Caco-2 (cell line): ENCODE data around the gene TBL1X. TPM values are rescaled to one million over a fixed set of nuclear protein-coding genes. Genes with fewer than 3 reads are reported as not detected.

Source experiments
- BruUV-seq: library from RNA; stranded (reverse); fragments of 400-500 nt; replicated peaks from 2 replicates; lab custom pipeline; 2021; lab: Mats Ljungman, UMichigan
- CTCF ChIA-PET: fragments of 300-600 bp; sonication (Branson Sonifier 250); formaldehyde crosslinking; loops from one replicate; lab custom pipeline; 2022; ENCODE audit warnings: antibody characterized with exemption; lab: Charles Lee
- POLR2A ChIA-PET: fragments of 300-600 bp; sonication (Branson Sonifier 250); formaldehyde crosslinking; loops from one replicate; lab custom pipeline; 2022; ENCODE audit warnings: antibody characterized with exemption; lab: Charles Lee
- DNase-seq, 2 experiments: peaks; one replicate each; pipeline versions ENCODE4 v3.0.0 to v3.0.0-alpha.2; 2020 to 2022
- H3K27me3 ChIP-seq: replicated peaks from 2 replicates; pipeline ENCODE4 v1.6.0; 2011; ENCODE audit warnings: low read length; ENCODE audit not compliant: control insufficient read depth, insufficient read depth
- H3K36me3 ChIP-seq: 2 replicates; pipeline ENCODE4 v1.5.1; 2011; ENCODE audit warnings: low read length; ENCODE audit not compliant: control insufficient read depth, insufficient read depth
- H3K4me1 ChIP-seq: fragments of 250-450 bp; sonication (Bioruptor Pico); 2 replicates; pipeline ENCODE4 v1.5.1; 2020; ENCODE audit warnings: mild to moderate bottlenecking
- H3K4me3 ChIP-seq: 2 replicates; pipeline ENCODE4 v1.5.1; 2011; ENCODE audit warnings: low read depth, mild to moderate bottlenecking, control low read depth, low read length
- H3K9me3 ChIP-seq: fragments of 250-450 bp; sonication (Bioruptor Pico); 2 replicates; pipeline ENCODE4 v1.5.1; 2020; ENCODE audit warnings: mild to moderate bottlenecking, moderate library complexity
- H3K27ac Mint-ChIP-seq: one replicate; pipeline ENCODE4 v1.8.0; 2022; ENCODE audit warnings: mixed read lengths; ENCODE audit not compliant: unreplicated experiment
- H3K27me3 Mint-ChIP-seq: one replicate; pipeline ENCODE4 v1.8.0; 2022; ENCODE audit warnings: mixed read lengths; ENCODE audit not compliant: insufficient read depth, unreplicated experiment
- H3K36me3 Mint-ChIP-seq: one replicate; pipeline ENCODE4 v1.8.0; 2022; ENCODE audit warnings: mild to moderate bottlenecking, mixed read lengths; ENCODE audit not compliant: insufficient read depth, unreplicated experiment
- H3K4me1 Mint-ChIP-seq: one replicate; pipeline ENCODE4 v1.8.0; 2022; ENCODE audit warnings: low read depth, mixed read lengths; ENCODE audit not compliant: unreplicated experiment
- H3K4me3 Mint-ChIP-seq: one replicate; pipeline ENCODE4 v1.8.0; 2022; ENCODE audit warnings: mild to moderate bottlenecking, moderate library complexity, mixed read lengths; ENCODE audit not compliant: unreplicated experiment
- H3K9me3 Mint-ChIP-seq: one replicate; pipeline ENCODE4 v1.8.0; 2022; ENCODE audit warnings: mixed read lengths; ENCODE audit not compliant: unreplicated experiment
- CTCF ChIP-seq, 2 experiments: fragments of 200-600 bp in 1 of 2; IDR thresholded peaks; 1 replicate in 1 of 2; 2 replicates in 1 of 2; pipeline versions ENCODE4 v1.5.1 to v1.8.0; 2011 to 2022; ENCODE audit warnings: antibody characterized with exemption in 1 of 2, control low read depth in 1 of 2, inconsistent platforms in 1 of 2, low read depth in 1 of 2, low read length in 1 of 2, mild to moderate bottlenecking in 1 of 2, moderate library complexity in 1 of 2; ENCODE audit not compliant: insufficient read depth in 1 of 2, severe bottlenecking in 1 of 2, unreplicated experiment in 1 of 2
- intact Hi-C: fragments of 100-400 bp; cut with micrococcal nuclease; formaldehyde crosslinking; loops from one replicate; pipeline ENCODE4 v1.10.0; 2022; ENCODE audit not compliant: unreplicated experiment
- total RNA-seq: library from RNA; stranded (reverse); gene quantifications from 2 replicates; pipeline ENCODE4 v1.2.3, GENCODE V29; 2022

TBL1X gene
- total RNA-seq, 1 experiment from 2014 or later, result 84.2 TPM

DNA sequence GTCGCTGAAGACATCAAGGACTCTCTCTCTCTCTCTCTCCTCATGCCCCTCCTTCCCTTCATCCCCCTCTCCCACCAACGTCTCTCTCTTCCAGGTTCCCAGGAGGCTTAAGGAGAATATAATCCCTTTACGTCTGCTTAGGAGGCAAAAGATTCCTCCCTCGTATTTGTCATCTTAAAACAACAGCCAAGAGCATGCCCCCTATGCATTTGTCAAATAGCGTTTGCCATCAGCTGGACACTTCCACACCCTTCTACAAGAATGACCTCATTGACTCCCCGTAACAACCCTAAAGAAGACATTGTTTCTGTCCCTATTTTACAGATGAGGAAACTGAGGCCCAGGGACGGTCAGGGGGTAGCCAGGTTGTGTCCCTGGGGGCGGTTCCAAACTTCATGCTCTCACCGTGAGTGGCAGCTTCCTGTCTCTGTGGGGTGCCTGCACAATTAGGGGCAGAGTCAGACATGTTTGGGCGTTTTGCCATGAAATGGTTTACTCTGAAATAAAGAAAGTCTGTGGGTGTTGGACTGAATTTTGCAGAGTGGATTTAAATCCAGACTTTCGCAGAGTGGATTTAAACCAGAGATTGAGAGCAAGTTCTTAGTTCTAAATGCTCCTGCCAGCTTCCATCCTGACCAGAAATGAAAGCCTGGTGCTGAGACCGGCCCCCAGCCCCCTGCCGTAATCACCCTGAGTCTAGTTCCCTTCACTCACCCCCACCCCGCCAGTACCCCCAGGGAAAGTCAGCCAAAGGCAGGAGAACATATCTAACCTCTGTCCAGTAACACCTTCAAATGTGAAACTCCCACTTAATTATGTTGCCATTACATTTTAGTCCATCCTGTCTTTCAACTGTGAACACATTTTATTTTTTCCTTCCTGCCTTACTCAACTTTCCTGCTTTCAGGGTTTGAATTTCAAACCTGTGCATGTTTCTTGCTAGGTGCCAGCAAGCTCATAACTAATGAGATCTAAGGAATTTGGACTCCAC, 44.3 kb upstream of the TBL1X start:
- POLR2A ChIA-PET, result no interaction called here
- BruUV-seq, result no TSS peak
- DNase-seq, result no peak
- no peak overlapping the region for H3K4me3 Mint-ChIP-seq
- CTCF ChIA-PET, result no interaction called here
- Histone ChIP-seq H3K4me3 (no peak overlapping the region), H3K9me3 (no peaks in the 10 kb centered on the region), H3K4me1 (no peaks in the 10 kb centered on the region), H3K36me3 (no peaks in the 10 kb centered on the region), H3K27me3 (no peaks in the 10 kb centered on the region)
- intact Hi-C loops, result no loop called here
- H3K9me3 Mint-ChIP-seq, result no peaks in the 10 kb centered on the region
- no peaks in the 10 kb centered on the region for H3K27me3 Mint-ChIP-seq
- H3K27ac Mint-ChIP-seq, result no peak overlapping the region
- TF ChIP-seq CTCF (IDR thresholded peaks at IDR 0.05; ENCODE audit: insufficient read depth in 1 of 2, low read depth in 1 of 2, low read length in 1 of 2, severe bottlenecking in 1 of 2, unreplicated experiment in 1 of 2), result no peak
- no peaks in the 10 kb centered on the region for H3K4me1 Mint-ChIP-seq
- H3K36me3 Mint-ChIP-seq, result no peaks in the 10 kb centered on the region

GRCh38 chrX:9429767-9430166, 35.1 kb upstream of the TBL1X start:
- TF ChIP-seq CTCF (IDR thresholded peaks at IDR 0.05; ENCODE audit: insufficient read depth in 1 of 2, low read depth in 1 of 2, low read length in 1 of 2, severe bottlenecking in 1 of 2, unreplicated experiment in 1 of 2), result no peak
- Mint-ChIP-seq H3K36me3 (no peaks in the 10 kb centered on the region), H3K9me3 (no peaks in the 10 kb centered on the region), H3K27ac (no peak overlapping the region), H3K4me1 (no peaks in the 10 kb centered on the region), H3K4me3 (no peak overlapping the region), H3K27me3 (no peaks in the 10 kb centered on the region)
- POLR2A ChIA-PET, result no interaction called here
- CTCF ChIA-PET, result no interaction called here
- Histone ChIP-seq H3K36me3 (no peaks in the 10 kb centered on the region), H3K4me1 (no peaks in the 10 kb centered on the region), H3K4me3 (no peak overlapping the region), H3K27me3 (no peaks in the 10 kb centered on the region), H3K9me3 (no peaks in the 10 kb centered on the region)
- no TSS peak for BruUV-seq
- no peak for DNase-seq
- intact Hi-C loops, result no loop called here

DNA sequence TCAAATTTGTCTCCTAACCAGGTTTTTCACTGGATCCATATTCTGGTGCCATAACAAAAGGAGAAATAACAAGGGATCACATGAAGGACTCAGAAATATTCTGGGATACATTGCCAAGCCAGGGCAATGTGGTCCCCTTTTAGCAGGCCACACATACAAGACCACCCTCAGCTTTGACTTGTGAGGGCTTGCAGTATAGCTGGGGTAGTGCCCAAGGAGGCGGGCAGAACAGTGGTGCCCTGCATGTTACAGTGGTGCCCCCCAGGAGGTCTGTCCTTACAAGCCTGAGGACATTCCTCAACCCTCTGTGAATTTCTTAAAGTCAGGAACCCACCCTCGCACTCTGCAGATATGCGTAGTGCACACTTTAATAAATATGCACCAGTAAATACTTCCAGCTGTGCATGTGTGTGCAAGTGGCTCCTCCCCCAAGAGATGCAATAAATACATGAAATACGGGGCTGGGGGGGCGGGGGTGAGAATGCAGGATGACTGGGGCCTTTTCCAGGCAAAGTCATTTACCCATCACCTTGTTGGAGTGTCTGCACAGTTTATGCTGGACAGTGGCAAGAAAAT, 34.4 kb upstream of the TBL1X start:
- no peak for DNase-seq
- H3K9me3 ChIP-seq, result no peaks in the 10 kb centered on the region
- no peaks in the 10 kb centered on the region for H3K27me3 ChIP-seq
- Mint-ChIP-seq H3K4me1 (no peaks in the 10 kb centered on the region), H3K36me3 (no peaks in the 10 kb centered on the region), H3K27me3 (no peaks in the 10 kb centered on the region), H3K4me3 (no peak overlapping the region), H3K27ac (no peak overlapping the region), H3K9me3 (no peaks in the 10 kb centered on the region)
- POLR2A ChIA-PET, result no interaction called here
- no peaks in the 10 kb centered on the region for H3K4me1 ChIP-seq
- no peak for TF ChIP-seq CTCF (IDR thresholded peaks at IDR 0.05; ENCODE audit: insufficient read depth in 1 of 2, low read depth in 1 of 2, low read length in 1 of 2, severe bottlenecking in 1 of 2, unreplicated experiment in 1 of 2)
- H3K36me3 ChIP-seq, result no peaks in the 10 kb centered on the region
- intact Hi-C loops, result no loop called here
- CTCF ChIA-PET, result no interaction called here
- no peak overlapping the region for H3K4me3 ChIP-seq
- no TSS peak for BruUV-seq
